Nephron progenitor cell (in vitro differentiated cells): ENCODE measurements around the gene PPWD1.

Source experiments
- DNase-seq: peaks from one replicate; pipeline ENCODE4 v3.0.0; 2021
- H3K27ac Mint-ChIP-seq: 2 replicates; pipeline ENCODE4 v1.8.0; 2021; ENCODE audit warnings: mild to moderate bottlenecking, moderate library complexity, mixed read lengths
- H3K27me3 Mint-ChIP-seq: 2 replicates; pipeline ENCODE4 v1.8.0; 2021; ENCODE audit warnings: mild to moderate bottlenecking, low read depth, mixed read lengths; ENCODE audit not compliant: poor library complexity
- H3K36me3 Mint-ChIP-seq: 2 replicates; pipeline ENCODE4 v1.8.0; 2021; ENCODE audit warnings: low read depth, mixed read lengths
- H3K4me1 Mint-ChIP-seq: 2 replicates; pipeline ENCODE4 v1.8.0; 2021; ENCODE audit warnings: mixed read lengths
- H3K4me3 Mint-ChIP-seq: 2 replicates; pipeline ENCODE4 v1.8.0; 2021; ENCODE audit warnings: mild to moderate bottlenecking, moderate library complexity, mixed read lengths
- H3K9me3 Mint-ChIP-seq: 2 replicates; pipeline ENCODE4 v1.8.0; 2021; ENCODE audit warnings: mild to moderate bottlenecking, moderate library complexity, mixed read lengths
- TF ChIP-seq, protein P1 (sequence below): fragments of 200-600 bp; sonication (generic); IDR thresholded peaks from 2 replicates; pipeline ENCODE4 v1.5.0; 2021; ENCODE audit warnings: antibody characterized with exemption

Gene PPWD1

DNA sequence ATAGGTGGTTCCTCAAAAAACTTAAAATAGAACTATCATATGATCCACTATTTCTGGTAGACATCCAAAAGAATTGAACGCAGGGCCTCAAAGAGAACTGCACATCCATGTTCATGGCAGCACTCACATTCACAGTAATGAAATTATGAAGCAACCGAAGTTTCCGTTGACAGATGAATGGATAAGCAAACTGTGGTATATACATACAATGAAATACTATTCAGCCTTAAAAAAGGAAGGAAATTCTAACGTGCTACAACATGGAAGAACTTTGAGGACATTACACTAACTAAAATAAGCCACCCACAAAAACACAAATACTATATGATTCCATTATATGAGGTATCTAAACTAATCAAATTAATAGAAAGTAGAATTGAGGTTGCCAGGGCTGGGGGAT is 18.6 kb upstream of the PPWD1 start:
- TF ChIP-seq, protein P1, sequence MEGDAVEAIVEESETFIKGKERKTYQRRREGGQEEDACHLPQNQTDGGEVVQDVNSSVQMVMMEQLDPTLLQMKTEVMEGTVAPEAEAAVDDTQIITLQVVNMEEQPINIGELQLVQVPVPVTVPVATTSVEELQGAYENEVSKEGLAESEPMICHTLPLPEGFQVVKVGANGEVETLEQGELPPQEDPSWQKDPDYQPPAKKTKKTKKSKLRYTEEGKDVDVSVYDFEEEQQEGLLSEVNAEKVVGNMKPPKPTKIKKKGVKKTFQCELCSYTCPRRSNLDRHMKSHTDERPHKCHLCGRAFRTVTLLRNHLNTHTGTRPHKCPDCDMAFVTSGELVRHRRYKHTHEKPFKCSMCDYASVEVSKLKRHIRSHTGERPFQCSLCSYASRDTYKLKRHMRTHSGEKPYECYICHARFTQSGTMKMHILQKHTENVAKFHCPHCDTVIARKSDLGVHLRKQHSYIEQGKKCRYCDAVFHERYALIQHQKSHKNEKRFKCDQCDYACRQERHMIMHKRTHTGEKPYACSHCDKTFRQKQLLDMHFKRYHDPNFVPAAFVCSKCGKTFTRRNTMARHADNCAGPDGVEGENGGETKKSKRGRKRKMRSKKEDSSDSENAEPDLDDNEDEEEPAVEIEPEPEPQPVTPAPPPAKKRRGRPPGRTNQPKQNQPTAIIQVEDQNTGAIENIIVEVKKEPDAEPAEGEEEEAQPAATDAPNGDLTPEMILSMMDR: no peak
- no peaks in the 10 kb centered on the region for H3K4me1 Mint-ChIP-seq
- H3K4me3 Mint-ChIP-seq: no peak overlapping the region
- peaks cover 78% of the 10 kb centered on the region for H3K36me3 Mint-ChIP-seq
- no peak overlapping the region for H3K27ac Mint-ChIP-seq
- no peaks in the 10 kb centered on the region for H3K9me3 Mint-ChIP-seq
- H3K27me3 Mint-ChIP-seq: peaks cover 6% of the 10 kb centered on the region
- DNase-seq: no peak

- TF ChIP-seq, protein P1: no peak
- Mint-ChIP-seq H3K27ac (no peak overlapping the region), H3K36me3 (peaks cover 89% of the 10 kb centered on the region), H3K27me3 (peaks cover 6% of the 10 kb centered on the region), H3K9me3 (no peaks in the 10 kb centered on the region), H3K4me3 (no peak overlapping the region), H3K4me1 (no peaks in the 10 kb centered on the region)
- no peak for DNase-seq
Observed at GRCh38 chr5:65546141-65546540, 17.0 kb upstream of the PPWD1 start.

GRCh38 chr5:65548281-65548680 is 14.8 kb upstream of the PPWD1 start:
- H3K27me3 Mint-ChIP-seq: peaks cover 6% of the 10 kb centered on the region
- TF ChIP-seq, protein P1: no peak
- H3K36me3 Mint-ChIP-seq: peaks cover 77% of the 10 kb centered on the region

DNA sequence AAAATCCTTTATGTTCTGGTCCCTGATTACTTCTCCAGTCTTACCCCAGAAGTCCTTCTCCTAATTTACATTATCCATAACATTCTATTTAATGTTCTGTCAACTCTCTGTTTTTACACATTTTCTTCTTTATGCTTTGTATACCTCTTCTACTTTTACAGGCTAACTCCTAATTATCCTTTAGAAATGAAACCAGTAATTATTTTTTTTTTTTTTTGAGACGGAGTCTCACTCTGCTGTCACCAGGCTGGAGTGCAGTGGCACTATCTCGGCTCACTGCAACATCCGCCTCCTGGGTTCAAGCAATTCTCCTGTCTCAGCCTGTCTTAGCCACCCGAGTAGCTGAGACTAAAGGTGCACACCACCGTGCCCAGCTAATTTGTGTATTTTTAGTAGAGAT is 9.2 kb upstream of the PPWD1 start:
- Mint-ChIP-seq H3K4me1 (no peaks in the 10 kb centered on the region), H3K4me3 (no peak overlapping the region)

More at GRCh38 chr5:65548281-65548680, 14.8 kb upstream of the PPWD1 start:
- Mint-ChIP-seq H3K4me3 (no peak overlapping the region), H3K27ac (no peak overlapping the region), H3K9me3 (no peaks in the 10 kb centered on the region), H3K4me1 (no peaks in the 10 kb centered on the region)
- no peak for DNase-seq

DNA sequence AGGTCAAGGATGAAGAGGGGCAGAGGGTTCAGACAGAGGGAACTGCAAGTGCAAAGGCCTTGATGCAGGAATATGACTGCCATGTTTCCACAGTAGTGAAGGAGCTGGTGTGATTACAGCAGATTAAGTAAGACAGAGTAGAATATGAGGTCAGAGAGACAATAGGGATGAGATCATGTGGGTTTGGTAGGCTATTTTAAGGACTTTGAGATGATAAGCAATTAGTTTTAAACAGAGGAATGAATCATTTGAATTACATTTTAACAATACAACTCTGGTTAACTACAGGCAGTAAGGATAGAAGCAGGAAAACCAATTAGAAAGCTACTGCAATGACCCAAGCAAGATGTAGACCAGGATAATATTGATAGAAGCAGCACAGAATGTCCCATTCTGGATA is 7.8 kb upstream of the PPWD1 start:
- TF ChIP-seq, protein P1: no peak
- Mint-ChIP-seq H3K27me3 (no peaks in the 10 kb centered on the region), H3K9me3 (no peaks in the 10 kb centered on the region), H3K36me3 (peaks cover 30% of the 10 kb centered on the region), H3K27ac (no peak overlapping the region), H3K4me1 (no peaks in the 10 kb centered on the region), H3K4me3 (no peak overlapping the region)
- DNase-seq: no peak

More for the DNA sequence above, 9.2 kb upstream of the PPWD1 start:
- Mint-ChIP-seq H3K27me3 (no peaks in the 10 kb centered on the region), H3K9me3 (no peaks in the 10 kb centered on the region), H3K36me3 (peaks cover 35% of the 10 kb centered on the region), H3K27ac (no peak overlapping the region)
- TF ChIP-seq, protein P1: no peak
- DNase-seq: no peak

DNA sequence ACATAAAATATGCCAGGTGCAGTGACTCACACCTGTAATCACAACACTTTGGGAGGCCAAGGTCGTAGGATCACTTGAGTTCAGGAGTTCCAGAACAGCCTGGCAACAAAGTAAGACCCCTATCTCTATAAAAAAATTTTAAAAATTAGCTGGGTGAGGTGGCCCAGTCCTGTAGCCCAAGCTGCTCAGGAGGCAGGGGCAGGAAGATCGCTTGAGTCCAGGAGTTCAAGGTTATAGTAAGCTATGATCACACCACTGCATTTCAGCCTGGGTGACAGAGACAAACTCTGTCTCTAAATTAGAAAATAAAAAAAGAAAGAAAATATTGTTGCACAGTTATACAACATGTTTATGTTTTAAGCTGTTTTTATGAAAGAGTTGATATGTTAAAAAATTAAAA is 6.9 kb upstream of the PPWD1 start:
- no peak overlapping the region for H3K27ac Mint-ChIP-seq
- DNase-seq: no peak
- H3K4me1 Mint-ChIP-seq: peaks cover 3% of the 10 kb centered on the region
- TF ChIP-seq, protein P1: no peak
- no peak overlapping the region for H3K4me3 Mint-ChIP-seq
- H3K36me3 Mint-ChIP-seq: peaks cover 23% of the 10 kb centered on the region
- H3K27me3 Mint-ChIP-seq: no peaks in the 10 kb centered on the region
- no peaks in the 10 kb centered on the region for H3K9me3 Mint-ChIP-seq
